ENCODE data around the gene HPCAL1.

GRCh38 chr2:10342245-10342951 lies 39.7 kb downstream of the HPCAL1 start:
- TF ChIP-seq CTCF (IDR thresholded peaks at IDR 0.05) (no peak), POLR2A (IDR thresholded peaks at IDR 0.05; ENCODE audit: low read depth) (no peak)
